ENCODE results near the gene RELCH. TPM values are rescaled to one million over a fixed set of nuclear protein-coding genes. Genes with fewer than 3 reads are reported as not detected.

Gene RELCH
- total and polyA plus RNA-seq, 10 of the 15 experiments (the other 5 are each of a cell fraction or from before 2014, with no cell fraction given): 3.1 to 23.6 (median 14.5) TPM

DNA sequence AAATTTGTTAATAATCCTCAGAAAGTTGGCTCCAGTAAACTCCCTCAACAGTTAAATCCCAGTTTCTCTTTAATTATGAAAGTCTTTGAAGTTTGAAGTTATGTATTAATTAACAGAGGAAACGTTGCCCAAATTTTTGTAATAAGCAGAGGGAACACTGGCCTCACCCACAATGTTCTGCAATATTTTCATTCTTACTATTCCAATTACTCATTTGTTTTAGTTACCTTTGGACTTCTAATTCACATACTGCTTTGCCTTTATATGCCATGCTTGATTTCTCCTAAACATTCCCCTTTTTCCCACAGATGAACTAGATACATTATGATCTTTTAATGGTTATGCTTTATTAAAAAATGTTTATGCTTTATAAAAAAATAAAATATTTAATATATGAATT is 61.3 kb downstream of the RELCH start:
- 0% methylated on average over 1 of the region's 1 CpG for WGBS (ENCODE audit: insufficient coverage, insufficient replicate concordance, low lambda C conversion rate, missing lambda C conversion rate)
- DNase-seq (ENCODE audit: low read depth, low spot score) (no peak), ATAC-seq (no peak), FAIRE-seq (no peak)
- Histone ChIP-seq H2AFZ (ENCODE audit: control insufficient read depth, low read depth, low read length) (no peak overlapping the region), H3K79me2 (ENCODE audit: control insufficient read depth, insufficient read depth, low read length) (no peaks in the 10 kb centered on the region), H3K4me2 (ENCODE audit: control insufficient read depth, insufficient read depth) (no peak overlapping the region), H3K9ac (ENCODE audit: control insufficient read depth, insufficient read depth, low read length) (no peak overlapping the region), H3K36me3 (ENCODE audit: control insufficient read depth in 2 of 2, insufficient read depth in 2 of 2, low read length in 1 of 2) (peaks cover 0 to 4% of the 10 kb centered on the region in 2 experiments; a peak in 2 of 4 replicates), H3K4me3 (no peak overlapping the region), H4K20me1 (ENCODE audit: control insufficient read depth, insufficient read depth) (no peaks in the 10 kb centered on the region), H3K4me1 (ENCODE audit: control insufficient read depth, insufficient read depth, low read length) (no peaks in the 10 kb centered on the region), H3K9me3 (replicated peaks; ENCODE audit: control insufficient read depth, insufficient read depth, low read length) (no peaks in the 10 kb centered on the region), H3K27ac (ENCODE audit: control insufficient read depth, insufficient read depth) (no peak overlapping the region), H3K27me3 (replicated peaks in 1 of 2; ENCODE audit: control insufficient read depth in 2 of 2, insufficient read depth in 2 of 2, low read length in 1 of 2) (no peaks in the 10 kb centered on the region)
- BruUV-seq (replicated peaks): no TSS peak
- TF ChIP-seq NFXL1 (IDR thresholded peaks at IDR 0.05; ENCODE audit: borderline replicate concordance): no peak
- TF ChIP-seq SUPT20H (IDR thresholded peaks at IDR 0.05; ENCODE audit: borderline replicate concordance, control insufficient read depth, low read depth, low read length): no peak
- no peak for TF ChIP-seq ZNF384 (IDR thresholded peaks at IDR 0.05; ENCODE audit: borderline replicate concordance, low read depth, low read length)
- TF ChIP-seq, protein P1, sequence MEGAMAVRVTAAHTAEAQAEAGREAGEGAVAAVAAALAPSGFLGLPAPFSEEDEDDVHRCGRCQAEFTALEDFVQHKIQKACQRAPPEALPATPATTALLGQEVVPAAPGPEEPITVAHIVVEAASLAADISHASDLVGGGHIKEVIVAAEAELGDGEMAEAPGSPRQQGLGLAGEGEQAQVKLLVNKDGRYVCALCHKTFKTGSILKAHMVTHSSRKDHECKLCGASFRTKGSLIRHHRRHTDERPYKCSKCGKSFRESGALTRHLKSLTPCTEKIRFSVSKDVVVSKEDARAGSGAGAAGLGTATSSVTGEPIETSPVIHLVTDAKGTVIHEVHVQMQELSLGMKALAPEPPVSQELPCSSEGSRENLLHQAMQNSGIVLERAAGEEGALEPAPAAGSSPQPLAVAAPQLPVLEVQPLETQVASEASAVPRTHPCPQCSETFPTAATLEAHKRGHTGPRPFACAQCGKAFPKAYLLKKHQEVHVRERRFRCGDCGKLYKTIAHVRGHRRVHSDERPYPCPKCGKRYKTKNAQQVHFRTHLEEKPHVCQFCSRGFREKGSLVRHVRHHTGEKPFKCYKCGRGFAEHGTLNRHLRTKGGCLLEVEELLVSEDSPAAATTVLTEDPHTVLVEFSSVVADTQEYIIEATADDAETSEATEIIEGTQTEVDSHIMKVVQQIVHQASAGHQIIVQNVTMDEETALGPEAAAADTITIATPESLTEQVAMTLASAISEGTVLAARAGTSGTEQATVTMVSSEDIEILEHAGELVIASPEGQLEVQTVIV (IDR thresholded peaks at IDR 0.05; ENCODE audit: borderline replicate concordance, partially characterized antibody): no peak
- TF ChIP-seq TARDBP (IDR thresholded peaks at IDR 0.05; ENCODE audit: borderline replicate concordance): no peak
- no peak for TF ChIP-seq CBX3 (IDR thresholded peaks at IDR 0.05; ENCODE audit: borderline replicate concordance, low read depth)
- TF ChIP-seq NR2F1 (conservative IDR thresholded peaks at IDR 0.05): no peak
- no peak for TF ChIP-seq CBX5 (IDR thresholded peaks at IDR 0.05; ENCODE audit: low read depth)
- TF ChIP-seq SMAD1 (IDR thresholded peaks at IDR 0.05; ENCODE audit: low read depth, partially characterized antibody): no peak
- no peak for TF ChIP-seq ATF7 (IDR thresholded peaks at IDR 0.05; ENCODE audit: low read depth)
- TF ChIP-seq, protein P2, sequence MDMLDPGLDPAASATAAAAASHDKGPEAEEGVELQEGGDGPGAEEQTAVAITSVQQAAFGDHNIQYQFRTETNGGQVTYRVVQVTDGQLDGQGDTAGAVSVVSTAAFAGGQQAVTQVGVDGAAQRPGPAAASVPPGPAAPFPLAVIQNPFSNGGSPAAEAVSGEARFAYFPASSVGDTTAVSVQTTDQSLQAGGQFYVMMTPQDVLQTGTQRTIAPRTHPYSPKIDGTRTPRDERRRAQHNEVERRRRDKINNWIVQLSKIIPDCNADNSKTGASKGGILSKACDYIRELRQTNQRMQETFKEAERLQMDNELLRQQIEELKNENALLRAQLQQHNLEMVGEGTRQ (IDR thresholded peaks at IDR 0.05; ENCODE audit: borderline replicate concordance, low read depth, low read length): no peak
- TF ChIP-seq, protein P3, sequence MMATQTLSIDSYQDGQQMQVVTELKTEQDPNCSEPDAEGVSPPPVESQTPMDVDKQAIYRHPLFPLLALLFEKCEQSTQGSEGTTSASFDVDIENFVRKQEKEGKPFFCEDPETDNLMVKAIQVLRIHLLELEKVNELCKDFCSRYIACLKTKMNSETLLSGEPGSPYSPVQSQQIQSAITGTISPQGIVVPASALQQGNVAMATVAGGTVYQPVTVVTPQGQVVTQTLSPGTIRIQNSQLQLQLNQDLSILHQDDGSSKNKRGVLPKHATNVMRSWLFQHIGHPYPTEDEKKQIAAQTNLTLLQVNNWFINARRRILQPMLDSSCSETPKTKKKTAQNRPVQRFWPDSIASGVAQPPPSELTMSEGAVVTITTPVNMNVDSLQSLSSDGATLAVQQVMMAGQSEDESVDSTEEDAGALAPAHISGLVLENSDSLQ (IDR thresholded peaks at IDR 0.05): no peak
- TF ChIP-seq CEBPB (IDR thresholded peaks at IDR 0.05; ENCODE audit: borderline replicate concordance in 1 of 2, low read depth in 2 of 2, low read length in 2 of 2): no peak
- intact Hi-C loops (cut with micrococcal nuclease; ENCODE audit: unreplicated experiment): no loop called here
- ChIA-PET RAD21 (ENCODE audit: unreplicated experiment) (interaction anchor here (0.8 to 6.4 kb wide), 5 partner anchors 10 to 177 kb away, joined by 4 to 98 read pairs (median 4); partner anchors contain the start of genes PIGN and RELCH), POLR2A (interaction anchor here (2.8 kb wide), 1 partner anchor 61 kb away, joined by 18 read pairs; the partner anchor contains the start of genes PIGN and RELCH), SMC1A (ENCODE audit: uncharacterized antibody, unreplicated experiment) (interaction anchor here (0.8 to 5.0 kb wide), 18 partner anchors 10 to 290 kb away, joined by 3 to 102 read pairs (median 4); partner anchors contain the start of genes PIGN and RELCH), CTCF (interaction anchor here (0.7 to 8.3 kb wide), 25 partner anchors 10 to 616 kb away, joined by 3 to 268 read pairs (median 5); partner anchors contain the start of genes PIGN and RELCH)
- in situ Hi-C loops (cut with MboI): loop anchor here (5.0 kb wide), 1 partner anchor 61 kb away; the partner anchor contains the start of genes PIGN and RELCH
